Spleen (tissue), 11 donors: ENCODE results near the gene MAPK6. TPM values are rescaled to one million over a fixed set of nuclear protein-coding genes. Genes with fewer than 3 reads are reported as not detected.
"Not testable (repeated sequence)": the region's sequence is repeated elsewhere in the genome, so short reads cannot be mapped to it uniquely, and the experiment has no call there.

Source experiments
- DNase-seq: peaks from one replicate; pipeline ENCODE4 v3.0.0-alpha.2; 2020
- H3K27ac ChIP-seq, 8 donors: fragments of 200-600 bp; sonication (generic) in 7 of 8; 1 replicate in 4 of 8; 2 replicates in 4 of 8; pipeline versions ENCODE4 v1.5.0 to v1.8.0; 2016 to 2021; ENCODE audit warnings: inconsistent platforms in 4 of 8, mild to moderate bottlenecking in 4 of 8, moderate library complexity in 1 of 8
- H3K27me3 ChIP-seq, 7 donors: fragments of 200-600 bp; sonication (generic) in 6 of 7; replicated peaks in 1 of 7; 1 replicate in 4 of 7; 2 replicates in 3 of 7; pipeline versions ENCODE4 v1.5.0 to v1.8.0; 2016 to 2021; ENCODE audit warnings: inconsistent platforms in 3 of 7, mild to moderate bottlenecking in 1 of 7
- H3K36me3 ChIP-seq, 6 donors: fragments of 200-600 bp; sonication (generic) in 5 of 6; 1 replicate in 4 of 6; 2 replicates in 2 of 6; pipeline versions ENCODE4 v1.5.0 to v1.8.0; 2016 to 2021; ENCODE audit warnings: inconsistent platforms in 2 of 6
- H3K4me1 ChIP-seq, 6 donors: fragments of 200-600 bp; sonication (generic) in 5 of 6; 1 replicate in 3 of 6; 2 replicates in 3 of 6; pipeline versions ENCODE4 v1.5.0 to v1.8.0; 2016 to 2021; ENCODE audit warnings: inconsistent platforms in 3 of 6
- H3K4me3 ChIP-seq, 8 donors: fragments of 200-600 bp; sonication (generic) in 7 of 8; 1 replicate in 4 of 8; 2 replicates in 4 of 8; pipeline versions ENCODE4 v1.5.0 to v1.8.0; 2016 to 2021; ENCODE audit warnings: inconsistent platforms in 4 of 8, mild to moderate bottlenecking in 4 of 8, moderate library complexity in 2 of 8
- H3K9me3 ChIP-seq, 8 donors: fragments of 200-600 bp; sonication (generic) in 7 of 8; 1 replicate in 4 of 8; 2 replicates in 4 of 8; pipeline versions ENCODE4 v1.5.0 to v1.8.0; 2016 to 2021; ENCODE audit warnings: inconsistent platforms in 4 of 8
- CTCF ChIP-seq, 11 experiments: fragments of 200-600 bp in 7 of 11; fragments of 450-650 bp in 4 of 11; sonication (generic) in 4 of 11; IDR thresholded peaks in 8 of 11; conservative IDR thresholded peaks in 3 of 11; 1 replicate in 7 of 11; 2 replicates in 4 of 11; pipeline versions ENCODE4 v1.4.0 to v1.8.0; 2016 to 2021; ENCODE audit warnings: antibody characterized with exemption in 11 of 11, inconsistent platforms in 4 of 11, mild to moderate bottlenecking in 1 of 11
- POLR2A ChIP-seq, 3 donors: fragments of 450-650 bp; IDR thresholded peaks; one replicate each; pipeline ENCODE4 v1.5.1; 2017; ENCODE audit warnings: antibody characterized with exemption in 3 of 3, mild to moderate bottlenecking in 1 of 3
- POLR2AphosphoS5 ChIP-seq, 3 donors: sonication (generic); formaldehyde crosslinking; IDR thresholded peaks; one replicate each; pipeline ENCODE4 v1.5.1; 2017; ENCODE audit warnings: antibody characterized with exemption in 3 of 3
- WGBS, 5 donors: extraction: QIAGEN DNeasy Blood & Tissue Kit in 3 of 5; methylation state at CpG; one replicate each; pipeline versions ENCODE4 v1.1.5 to v1.1.7; 2013 to 2018; 5-methylcytosine and 5-hydroxymethylcytosine counted together
- intact Hi-C: fragments of 100-400 bp; cut with DNase I; formaldehyde crosslinking; loops from one replicate; pipeline ENCODE4 v1.15.0; 2023; ENCODE audit warnings: low total_unique reads
- polyA plus RNA-seq, 3 donors: library from polyadenylated mRNA; stranded (reverse); fragments of 200-250 nt; gene quantifications; one replicate each; pipeline ENCODE4 v1.2.1, GENCODE V29; 2013
- total RNA-seq, 7 donors: library from RNA; depleted of rRNA in 3 of 7; stranded (reverse); fragments of >200 nt in 3 of 7; fragmentation: NEBNext Ultra II Directional in 4 of 7; extraction: Animal tissue kit (Norgen Biotek cat#: 25700) in 4 of 7; gene quantifications; one replicate each; pipeline versions ENCODE4 v1.1.0 to v1.2.1, GENCODE V29; 2016 to 2021
- donor health status: healthy with polysubstance abuse.
- donor health status: DM: no; HTN: no; CAD: no; lungs with moderate emphysema.
- donor health status: DM: no; HTN: no; CAD: no.
- donor health status: Bipolar disorder and iron deficiency.
- donor health status: healthy.
- donor health status: DM: no; HTN: no; CAD: no.
- donor health status: DM: yes; HTN: yes; CAD: no.

MAPK6 gene
- total and polyA plus RNA-seq, 10 donors = 3.9 to 28.3 (median 20.7) TPM

GRCh38 chr15:52002351-52002750 is 16.7 kb upstream of the MAPK6 start:
- no peak for DNase-seq
- Histone ChIP-seq H3K36me3 (no peaks in the 10 kb centered on the region), H3K4me1 (peaks cover 9 to 19% (median 10%) of the 10 kb centered on the region in 6 donors), H3K27ac (no peak overlapping the region), H3K27me3 (no peaks in the 10 kb centered on the region), H3K9me3 (peaks cover 0 to 4% (median 0%) of the 10 kb centered on the region in 8 donors), H3K4me3 (no peak overlapping the region)
- WGBS, 5 donors = 54 to 67% (median 60%) methylated on average over 2 of the region's 2 CpGs
- TF ChIP-seq CTCF (IDR thresholded peaks at IDR 0.05 in 8 of 11, conservative IDR thresholded peaks at IDR 0.05 in 3 of 11) (no peak), POLR2AphosphoS5 (IDR thresholded peaks at IDR 0.05) (no peak), POLR2A (IDR thresholded peaks at IDR 0.05) (no peak)
- intact Hi-C loops = no loop called here

GRCh38 chr15:52003089-52003488 is 15.9 kb upstream of the MAPK6 start:
- H3K4me3 ChIP-seq, H3K9me3 ChIP-seq, DNase-seq, H3K27me3 ChIP-seq, H3K36me3 ChIP-seq, intact Hi-C loops, H3K27ac ChIP-seq: not testable (repeated sequence)
- peaks cover 10 to 26% (median 15%) of the 10 kb centered on the region in 6 donors for H3K4me1 ChIP-seq
- WGBS, 5 donors = 84 to 94% (median 88%) methylated on average over 7 of the region's 7 CpGs

GRCh38 chr15:52003710-52004109 is 15.3 kb upstream of the MAPK6 start:
- WGBS, 5 donors = 80 to 95% (median 84%) methylated on average over 1 of the region's 1 CpG
- Histone ChIP-seq H3K4me3 (no peak overlapping the region), H3K4me1 (peaks cover 12 to 32% (median 20%) of the 10 kb centered on the region in 6 donors), H3K9me3 (peaks cover 0 to 4% (median 0%) of the 10 kb centered on the region in 8 donors), H3K27ac (no peak overlapping the region), H3K27me3 (no peaks in the 10 kb centered on the region), H3K36me3 (no peaks in the 10 kb centered on the region)
- intact Hi-C loops = no loop called here
- TF ChIP-seq POLR2A (IDR thresholded peaks at IDR 0.05) = no peak
- TF ChIP-seq CTCF (IDR thresholded peaks at IDR 0.05 in 8 of 11, conservative IDR thresholded peaks at IDR 0.05 in 3 of 11) = no peak
- no peak for TF ChIP-seq POLR2AphosphoS5 (IDR thresholded peaks at IDR 0.05)
- no peak for DNase-seq

- H3K27me3 ChIP-seq = no peaks in the 10 kb centered on the region
- no peak for DNase-seq
- TF ChIP-seq POLR2A (IDR thresholded peaks at IDR 0.05) (no peak), CTCF (IDR thresholded peaks at IDR 0.05 in 8 of 11, conservative IDR thresholded peaks at IDR 0.05 in 3 of 11) (no peak), POLR2AphosphoS5 (IDR thresholded peaks at IDR 0.05) (no peak)
- no peak overlapping the region for H3K27ac ChIP-seq
- 93 to 99% (median 95%) methylated on average over 6 of the region's 6 CpGs for WGBS, 5 donors
- intact Hi-C loops = no loop called here
- H3K36me3 ChIP-seq = no peaks in the 10 kb centered on the region
- H3K4me1 ChIP-seq = peaks cover 12 to 41% (median 26%) of the 10 kb centered on the region in 6 donors
- no peak overlapping the region for H3K4me3 ChIP-seq
- H3K9me3 ChIP-seq = peaks cover 0 to 4% (median 0%) of the 10 kb centered on the region in 8 donors
Observed at GRCh38 chr15:52004806-52005205, 14.2 kb upstream of the MAPK6 start.
